Lower lobe of right lung (tissue), 2 donors: ENCODE data around the gene TNFRSF9. TPM values are rescaled to one million over a fixed set of nuclear protein-coding genes. Genes with fewer than 3 reads are reported as not detected.
A peak's percentile ranks its signal among the peaks of the same experiment; 100 is the strongest.

Source experiments
- ATAC-seq, 2 donors: fragments of 200-7000 bp; cut with Tn5 transposase; one replicate each; pipeline ENCODE4 v1.9.1; 2020 to 2022; ENCODE audit warnings: mild to moderate bottlenecking in 2 of 2, moderate library complexity in 2 of 2
- DNase-seq: peaks from one replicate; pipeline ENCODE4 v3.0.0-alpha.2; 2020
- H3K27ac ChIP-seq: fragments of 200-600 bp; one replicate; pipeline ENCODE4 v1.8.0; 2022
- H3K27me3 ChIP-seq: fragments of 200-600 bp; one replicate; pipeline ENCODE4 v1.8.0; 2022; ENCODE audit warnings: low read depth
- H3K36me3 ChIP-seq: fragments of 200-600 bp; one replicate; pipeline ENCODE4 v1.8.0; 2022; ENCODE audit warnings: mild to moderate bottlenecking
- H3K4me1 ChIP-seq: fragments of 200-600 bp; one replicate; pipeline ENCODE4 v1.8.0; 2022
- H3K4me3 ChIP-seq: fragments of 200-600 bp; one replicate; pipeline ENCODE4 v1.8.0; 2022; ENCODE audit warnings: mild to moderate bottlenecking
- H3K9me3 ChIP-seq: fragments of 200-600 bp; one replicate; pipeline ENCODE4 v1.8.0; 2022
- CTCF ChIP-seq: fragments of 200-600 bp; IDR thresholded peaks from one replicate; pipeline ENCODE4 v1.8.0; 2022; ENCODE audit warnings: antibody characterized with exemption, mild to moderate bottlenecking
- intact Hi-C: fragments of 100-400 bp; cut with DNase I; formaldehyde crosslinking; loops from one replicate; pipeline ENCODE4 v1.11.0; 2022
- total RNA-seq: library from RNA; stranded (reverse); fragmentation: NEBNext Ultra II Directional; extraction: Animal tissue kit (Norgen Biotek cat#: 25700); gene quantifications from one replicate; pipeline ENCODE4 v1.2.1, GENCODE V29; 2021
- donor health status: DM: no; HTN: yes; CAD: no; lungs with severe emphysema.

The TNFRSF9 gene
- total RNA-seq, 1 donor from 2014 or later: 0.47 TPM

DNA sequence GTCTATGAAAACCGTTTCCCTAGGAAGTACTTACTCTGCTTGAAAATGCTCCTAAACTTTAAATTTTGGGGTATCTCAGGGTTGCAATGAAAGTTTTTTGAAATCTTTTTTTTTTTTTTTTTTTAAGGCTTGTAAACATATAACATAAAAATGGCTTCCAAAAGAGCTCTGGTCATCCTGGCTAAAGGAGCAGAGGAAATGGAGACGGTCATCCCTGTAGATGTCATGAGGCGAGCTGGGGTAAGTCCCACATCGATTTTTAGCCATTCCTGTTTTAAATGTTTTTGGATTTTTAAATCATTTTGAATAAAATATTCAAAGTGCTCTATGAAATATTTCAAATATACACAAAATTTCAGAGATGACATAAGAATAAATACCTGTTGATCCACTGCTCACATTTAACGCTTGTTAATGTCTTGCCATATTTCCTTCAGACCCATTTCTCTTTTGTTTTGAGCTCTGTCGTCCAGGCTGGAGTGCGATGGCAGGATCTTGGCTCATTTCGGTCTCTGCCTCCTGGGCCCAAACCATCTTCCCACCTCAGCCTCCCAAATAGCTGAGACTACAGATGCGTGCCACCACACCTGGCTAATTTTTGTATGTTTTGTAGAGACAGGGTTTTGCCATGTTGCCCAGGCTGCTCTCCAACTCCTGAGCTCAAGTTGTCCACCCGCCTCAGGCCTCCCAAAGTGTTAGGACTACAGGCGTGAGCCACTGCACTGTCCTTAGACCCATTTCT lies 22.2 kb upstream of the TNFRSF9 start:
- ATAC-seq: no peak

DNA sequence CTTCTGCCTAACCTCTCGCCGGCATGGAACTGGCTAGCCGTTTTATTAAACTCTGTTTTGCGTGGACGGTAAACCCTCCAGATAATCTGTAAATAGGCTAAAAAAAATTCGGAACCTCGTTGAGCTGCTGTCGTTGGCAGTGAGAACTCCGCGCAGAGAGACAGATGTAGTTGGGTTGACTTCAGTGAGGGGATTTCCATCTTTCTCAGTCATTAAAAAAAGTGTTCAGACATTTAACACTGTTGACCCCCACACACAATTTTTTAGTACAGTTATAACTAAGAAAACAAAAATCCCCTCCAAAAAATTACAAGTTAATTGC lies 21.3 kb upstream of the TNFRSF9 start:
- Histone ChIP-seq H3K9me3 (no peaks in the 10 kb centered on the region), H3K4me3 (peak overlapping the region; percentile 86), H3K36me3 (peaks cover 42% of the 10 kb centered on the region), H3K27me3 (no peaks in the 10 kb centered on the region), H3K4me1 (peaks cover 29% of the 10 kb centered on the region), H3K27ac (peak overlapping the region; percentile 91)
- intact Hi-C loops: no loop called here
- DNase-seq (no peak), ATAC-seq (peak in 1 of 2 donors; percentile 20)
- TF ChIP-seq CTCF: no peak

More for the DNA sequence above, 22.2 kb upstream of the TNFRSF9 start:
- peaks cover 36% of the 10 kb centered on the region for H3K4me1 ChIP-seq
- no peak for TF ChIP-seq CTCF
- intact Hi-C loops: no loop called here
- peak overlapping the region; percentile 91 for H3K27ac ChIP-seq
- H3K4me3 ChIP-seq: peak overlapping the region; percentile 86
- DNase-seq: no peak
- H3K27me3 ChIP-seq: no peaks in the 10 kb centered on the region
- no peaks in the 10 kb centered on the region for H3K9me3 ChIP-seq
- peaks cover 50% of the 10 kb centered on the region for H3K36me3 ChIP-seq

DNA sequence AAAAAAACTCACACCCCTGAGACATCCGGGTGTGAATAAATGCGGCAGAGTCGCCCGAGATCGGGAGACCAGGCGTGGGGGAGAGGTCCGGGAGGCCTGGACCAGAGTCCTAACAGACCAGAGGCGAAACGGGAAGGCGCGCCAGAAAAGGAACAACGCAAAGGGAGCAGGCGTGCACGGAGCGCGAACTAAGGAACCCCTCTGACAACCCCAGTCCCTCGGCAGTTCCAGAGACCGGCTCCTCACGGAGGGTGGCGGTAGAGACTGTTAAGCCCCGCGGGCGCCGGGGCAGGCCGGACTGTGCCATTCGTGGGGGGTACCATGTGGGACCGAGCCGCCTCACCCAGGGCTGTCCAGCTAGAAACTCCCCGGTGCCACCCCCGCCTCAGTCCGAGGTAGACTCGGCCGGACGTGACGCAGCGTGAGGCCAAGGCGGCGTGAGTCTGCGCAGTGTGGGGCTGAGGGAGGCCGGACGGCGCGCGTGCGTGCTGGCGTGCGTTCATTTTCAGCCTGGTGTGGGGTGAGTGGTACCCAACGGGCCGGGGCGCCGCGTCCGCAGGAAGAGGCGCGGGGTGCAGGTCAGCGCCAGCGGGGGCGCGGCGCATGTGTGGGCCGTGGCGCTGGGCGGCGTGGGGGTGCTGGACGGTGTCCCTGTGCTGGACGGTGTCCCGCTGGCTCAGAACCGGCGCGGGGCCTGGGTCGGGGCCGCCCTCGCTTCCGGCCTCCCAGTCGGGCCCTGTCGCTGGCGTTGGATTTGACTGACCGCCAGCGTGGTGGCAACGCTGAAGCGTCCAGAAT lies 20.8 kb upstream of the TNFRSF9 start, which contains the start of gene PARK7:
Gene PARK7 (plus strand): TSS at position 496 of the 798 bp plus-strand sequence. CDS start 1,075 bp downstream, outside the sequence.
- intact Hi-C loops: no loop called here
- H3K4me1 ChIP-seq: peaks cover 27% of the 10 kb centered on the region

DNA sequence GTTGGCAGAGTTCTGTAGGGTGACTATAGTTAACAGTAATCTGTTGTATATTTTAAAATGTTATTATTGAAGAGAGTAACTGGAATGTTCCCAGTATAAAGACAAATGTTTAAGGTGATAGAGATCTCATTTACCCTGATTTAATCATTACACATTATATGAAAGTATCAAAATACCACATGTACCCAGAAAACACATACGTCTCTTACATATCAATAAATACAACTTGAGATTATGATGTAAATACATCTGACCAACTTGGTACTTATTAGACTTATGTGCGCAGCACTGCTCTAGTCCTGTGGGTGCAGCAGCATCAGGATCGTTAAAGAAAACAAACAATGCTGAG lies 20.2 kb upstream of the TNFRSF9 start:
- H3K4me1 ChIP-seq: peaks cover 27% of the 10 kb centered on the region
- H3K27ac ChIP-seq: peak overlapping the region; percentile 91
- intact Hi-C loops: no loop called here
- no peaks in the 10 kb centered on the region for H3K27me3 ChIP-seq
- peaks cover 31% of the 10 kb centered on the region for H3K36me3 ChIP-seq
- ATAC-seq (no peak), DNase-seq (no peak)
- peak overlapping the region; percentile 86 for H3K4me3 ChIP-seq
- H3K9me3 ChIP-seq: no peaks in the 10 kb centered on the region
- TF ChIP-seq CTCF: no peak

More for the DNA sequence above, 20.8 kb upstream of the TNFRSF9 start, which contains the start of gene PARK7:
- no peaks in the 10 kb centered on the region for H3K27me3 ChIP-seq
- peak; percentile 98 to 99 for ATAC-seq
- H3K9me3 ChIP-seq: no peaks in the 10 kb centered on the region
- H3K4me3 ChIP-seq: peak within 1 kb of the TSS; percentile 86
- peaks cover 36% of the 10 kb centered on the region for H3K36me3 ChIP-seq
- peak within 1 kb of the TSS; percentile 91 for H3K27ac ChIP-seq
- peak; percentile 59 for TF ChIP-seq CTCF
- peak; percentile 100 for DNase-seq

DNA sequence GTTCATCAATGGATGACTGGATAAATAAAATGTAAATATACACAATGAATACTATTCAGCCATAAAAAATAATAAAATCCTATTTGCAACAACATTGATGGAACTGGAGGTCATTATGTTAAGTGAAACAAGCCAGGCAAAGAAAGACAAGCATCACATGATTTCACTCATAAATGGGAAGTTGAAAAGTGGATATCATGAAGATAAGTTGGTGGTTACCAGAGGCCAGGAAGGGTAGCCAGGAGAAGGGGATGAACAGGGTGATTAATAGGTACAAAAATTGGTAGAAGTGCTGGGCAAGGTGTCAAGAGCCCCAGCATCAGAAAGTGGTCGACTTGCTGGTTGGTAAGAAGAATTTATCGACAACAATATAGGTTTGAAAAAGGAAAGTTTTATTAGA lies 19.5 kb upstream of the TNFRSF9 start:
- no peaks in the 10 kb centered on the region for H3K9me3 ChIP-seq

More for the DNA sequence above, 19.5 kb upstream of the TNFRSF9 start:
- TF ChIP-seq CTCF: no peak
- intact Hi-C loops: no loop called here
- Histone ChIP-seq H3K4me3 (peak overlapping the region; percentile 86), H3K27me3 (no peaks in the 10 kb centered on the region), H3K36me3 (peaks cover 24% of the 10 kb centered on the region), H3K27ac (no peak overlapping the region), H3K4me1 (peaks cover 27% of the 10 kb centered on the region)
- DNase-seq (no peak), ATAC-seq (no peak)
